NCI-H345 treated with DMSO at 0.1 percent for 48 hours (cell line): ENCODE measurements around the gene DDTL.
"Not testable (repeated sequence)": the region's sequence is repeated elsewhere in the genome, so short reads cannot be mapped to it uniquely, and the experiment has no call there.

Experiments
- DNase-seq: peaks from one replicate; lab custom pipeline; 2025; ENCODE audit not compliant: unreplicated experiment; lab: John Stamatoyannopoulos, UW

DDTL gene

DNA sequence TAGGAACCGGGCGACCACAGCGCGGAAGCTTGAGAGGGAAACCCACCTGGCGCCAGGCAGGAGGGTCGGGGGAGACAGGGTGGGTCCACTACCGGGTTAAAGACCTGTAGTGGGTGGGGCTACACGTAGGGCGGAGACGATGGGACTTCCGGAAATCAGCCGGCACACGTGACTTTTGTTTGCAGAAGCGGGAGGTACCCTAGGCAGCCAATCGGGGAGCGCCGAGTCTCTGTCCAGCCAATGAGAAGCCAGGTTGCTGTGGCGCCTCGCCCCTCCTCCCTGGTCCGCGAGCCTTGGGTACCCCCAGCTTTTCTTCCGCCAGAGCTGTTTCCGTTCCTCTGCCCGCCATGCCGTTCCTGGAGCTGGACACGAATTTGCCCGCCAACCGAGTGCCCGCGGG, at the start of gene DDTL:
Gene DDTL, plus strand, starts transcription at position 321 of the 400 bp plus-strand sequence. Its CDS starts 27 bp downstream, at position 348.
- DNase-seq: not testable (repeated sequence)

DNA sequence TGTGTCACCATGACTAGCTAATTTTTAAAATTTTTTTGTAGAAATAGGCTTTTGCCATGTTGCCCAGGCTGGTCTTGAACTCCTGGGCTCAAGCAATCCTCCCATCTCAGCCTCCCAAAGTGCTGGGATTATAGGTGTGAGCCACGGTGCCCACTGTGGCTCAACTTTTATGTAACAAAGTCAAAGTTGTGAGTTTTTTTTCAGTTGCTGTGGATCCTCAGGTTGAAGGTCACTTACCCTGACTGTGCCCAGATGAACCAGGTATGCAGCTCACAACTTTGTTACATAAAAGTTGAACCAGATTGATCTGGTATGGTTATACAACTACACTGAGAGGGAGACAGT, 46.4 kb upstream of the DDTL start:
- DNase-seq: not testable (repeated sequence)

DNA sequence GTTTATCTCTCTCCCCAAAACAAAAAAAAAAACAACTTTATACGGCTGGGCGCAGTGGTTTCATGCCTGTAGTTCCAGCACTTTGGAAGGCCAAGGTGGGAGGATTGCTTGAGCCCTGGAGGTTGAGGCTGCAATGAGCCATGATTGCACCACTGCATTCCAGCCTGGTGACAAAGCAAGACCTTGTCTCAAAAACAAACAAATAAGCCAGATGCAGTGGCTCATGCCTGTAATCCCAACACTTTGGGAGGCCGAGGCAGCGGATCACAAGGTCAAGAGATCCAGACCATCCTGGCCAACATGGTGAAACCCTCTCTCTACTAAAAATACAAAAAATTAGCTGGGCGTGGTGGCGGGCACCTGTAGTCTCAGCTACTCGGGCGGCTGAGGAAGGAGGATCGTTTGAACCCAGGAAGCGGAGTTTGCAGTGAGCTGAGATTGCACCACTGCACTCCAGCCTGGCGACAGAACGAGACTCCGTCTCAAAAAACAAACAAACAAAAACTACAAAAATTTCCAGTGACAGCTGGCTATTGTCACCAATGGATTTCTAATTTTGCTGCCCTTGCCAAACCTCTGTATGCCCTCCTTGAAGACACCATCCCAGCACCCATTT, 45.0 kb upstream of the DDTL start:
- not testable (repeated sequence) for DNase-seq

DNA sequence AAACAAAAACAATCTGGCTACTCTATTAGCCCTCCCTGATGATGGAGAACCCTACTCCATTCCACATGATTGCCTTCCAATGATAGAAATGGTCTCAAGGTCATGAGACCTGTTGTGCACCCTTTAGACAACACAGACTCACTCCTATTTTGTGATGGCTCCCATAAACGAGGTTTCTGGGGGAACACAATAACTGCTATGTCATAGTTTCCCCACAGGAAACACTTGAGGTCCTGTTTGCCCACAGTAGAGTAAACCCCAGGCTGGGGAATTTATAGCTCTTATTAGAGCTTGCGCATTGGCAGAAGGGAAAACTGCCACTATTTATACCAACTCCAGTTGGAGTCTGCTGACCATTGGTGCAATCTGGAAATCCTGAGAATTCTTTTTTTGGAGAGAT, 43.8 kb upstream of the DDTL start:
- no peak for DNase-seq

DNA sequence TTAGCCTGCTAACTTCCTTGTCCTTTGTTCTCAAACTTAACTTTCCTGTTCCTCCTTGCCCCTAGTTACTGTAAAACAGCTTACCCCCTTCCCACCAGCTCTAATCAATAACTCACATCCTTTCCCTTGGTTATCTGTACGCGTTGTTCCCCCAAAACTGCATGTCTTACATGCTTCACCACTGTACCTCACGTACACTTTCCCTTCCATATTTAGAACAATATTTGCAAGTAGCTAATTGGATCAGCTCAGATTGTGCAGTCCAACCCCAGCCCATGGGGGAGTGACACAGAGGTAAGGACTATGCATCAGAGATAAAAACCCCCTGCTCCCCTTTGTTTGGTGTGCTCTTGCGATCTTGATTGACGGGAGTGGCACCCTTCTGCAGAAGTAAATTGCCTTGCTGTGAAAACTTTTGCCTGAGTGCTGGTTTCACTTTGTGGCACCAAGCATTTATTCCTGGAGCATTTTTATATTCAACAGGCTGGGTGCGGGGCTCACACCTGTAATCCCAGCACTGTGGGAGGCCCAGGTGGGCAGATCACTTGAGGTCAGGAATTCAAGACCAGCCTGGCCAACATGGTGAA, 41.6 kb upstream of the DDTL start:
- DNase-seq: no peak

DNA sequence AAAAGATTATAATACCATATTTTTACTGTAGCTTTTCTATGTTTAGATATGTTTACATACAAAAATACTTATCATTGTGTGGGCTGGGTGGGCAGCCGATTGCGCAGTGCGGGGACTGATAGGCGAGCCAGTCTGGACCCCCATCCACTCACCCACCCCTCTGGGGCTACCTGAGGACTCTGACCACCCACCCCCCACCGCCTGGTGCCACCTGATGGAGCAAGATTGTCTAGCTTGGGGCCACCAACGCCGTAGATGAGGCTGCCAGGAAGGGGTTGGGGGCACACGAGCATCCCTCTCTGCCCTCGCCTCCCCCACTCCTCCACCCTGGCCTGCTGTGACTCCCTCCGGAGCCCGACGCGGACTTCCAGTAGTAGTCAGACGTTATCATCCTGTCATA, 40.1 kb upstream of the DDTL start:
- DNase-seq: no peak

DNA sequence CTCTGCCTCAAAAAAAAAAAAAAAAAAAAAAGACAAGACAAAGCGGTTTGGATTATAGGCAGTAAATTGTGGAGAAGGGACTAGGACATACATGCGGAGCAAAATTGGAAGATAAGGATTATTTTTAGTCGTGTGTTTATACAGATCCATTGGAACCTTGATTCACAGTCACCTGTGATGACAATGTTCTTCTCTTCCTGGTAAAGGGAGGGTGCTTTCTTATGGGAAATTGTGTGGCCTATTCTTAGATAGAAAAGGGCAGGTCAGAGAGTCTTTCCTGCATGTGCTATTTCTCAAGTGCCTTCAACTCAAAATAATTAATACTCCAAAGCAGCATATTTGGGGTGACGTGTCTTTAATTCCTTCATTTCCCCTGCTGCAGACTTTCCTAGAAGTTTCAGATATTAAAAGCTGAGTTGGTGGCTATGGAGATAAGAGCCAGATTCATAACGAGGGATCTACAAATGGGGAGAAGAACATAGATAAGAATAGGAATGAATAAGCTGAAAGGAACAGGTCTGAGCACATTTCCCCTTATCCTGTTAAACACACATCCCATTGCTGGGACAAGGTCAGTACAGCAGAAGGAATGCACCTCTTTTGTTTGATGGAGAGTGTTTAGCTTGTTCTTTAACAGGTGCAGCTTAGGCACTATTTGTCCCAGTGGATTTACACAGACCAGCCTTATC, 28.2 kb upstream of the DDTL start:
- peak; percentile 7 for DNase-seq

DNA sequence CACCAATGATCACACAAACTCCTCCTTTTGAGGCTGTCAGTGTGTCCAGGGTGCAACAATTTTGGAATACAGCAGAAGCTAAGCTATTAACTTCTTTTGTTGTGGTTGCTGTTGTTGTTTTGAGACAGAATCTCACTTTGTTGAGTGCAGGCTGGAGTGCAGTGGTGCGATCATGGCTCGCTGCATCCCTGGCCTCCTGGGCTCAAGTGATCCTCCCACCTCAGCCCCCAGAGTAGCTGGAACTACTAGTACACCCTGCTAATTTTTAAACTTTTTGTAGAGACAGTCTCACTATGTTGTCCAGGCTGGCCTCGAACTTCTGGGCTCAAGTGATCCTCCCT, 27.7 kb upstream of the DDTL start:
- DNase-seq: no peak

DNA sequence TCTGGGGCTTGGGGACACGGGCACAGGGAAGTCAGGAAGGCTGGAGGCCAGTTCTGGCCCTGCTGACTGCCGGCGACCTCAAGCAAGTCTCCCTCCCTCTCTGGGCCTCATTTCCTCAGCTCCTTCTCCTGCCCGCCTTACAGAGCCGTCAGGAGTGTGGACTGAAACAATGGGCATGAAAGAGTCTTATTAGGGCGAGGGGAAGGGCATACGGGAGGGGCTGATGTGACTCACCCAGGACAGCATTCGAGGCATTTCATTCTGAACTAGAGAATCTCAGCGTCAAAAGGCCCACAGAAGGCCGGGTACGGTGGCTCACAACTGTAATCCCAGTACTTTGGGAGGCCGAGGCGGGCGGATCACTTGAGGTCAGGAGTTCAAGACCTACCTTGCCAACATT, 26.5 kb upstream of the DDTL start:
- not testable (repeated sequence) for DNase-seq

DNA sequence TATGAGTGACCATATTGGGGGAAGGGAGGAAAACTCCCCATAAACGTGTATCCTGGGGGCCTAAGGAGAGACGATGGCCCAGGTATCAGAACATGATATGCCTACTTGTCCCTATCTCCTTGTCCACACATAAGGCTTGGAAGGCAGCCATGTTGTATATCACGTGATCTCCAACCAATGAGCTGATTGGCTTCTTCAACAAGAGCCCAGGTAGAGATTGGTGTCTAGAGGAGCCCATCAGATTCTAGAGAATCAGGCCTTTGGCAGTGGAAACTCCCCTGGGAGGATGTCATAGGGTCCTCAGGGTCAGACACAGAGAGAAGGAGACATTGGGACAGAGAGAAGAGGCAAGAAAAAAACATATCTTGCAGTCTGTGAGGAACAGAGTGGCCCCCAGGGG, 19.3 kb upstream of the DDTL start:
- not testable (repeated sequence) for DNase-seq

DNA sequence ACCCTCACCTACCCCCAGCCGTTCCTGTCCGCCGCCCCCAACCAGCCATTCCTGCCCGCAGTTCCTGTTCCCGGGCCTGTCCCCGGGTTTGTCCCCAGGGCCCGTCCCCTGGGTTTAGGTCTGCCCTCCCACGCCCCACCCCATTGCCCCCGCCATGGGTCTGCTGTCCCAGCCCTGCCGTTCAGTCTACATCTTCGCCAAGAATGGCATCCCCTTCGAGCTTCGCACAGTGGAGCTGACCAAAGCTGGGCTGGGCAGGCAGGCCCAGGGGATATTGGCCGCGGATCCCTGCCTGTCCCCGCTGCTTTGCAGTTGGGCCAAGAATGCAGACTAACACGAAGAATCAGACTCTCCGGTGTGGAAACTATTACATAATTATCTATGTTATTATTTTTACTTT, 16.9 kb upstream of the DDTL start:
- not testable (repeated sequence) for DNase-seq

DNA sequence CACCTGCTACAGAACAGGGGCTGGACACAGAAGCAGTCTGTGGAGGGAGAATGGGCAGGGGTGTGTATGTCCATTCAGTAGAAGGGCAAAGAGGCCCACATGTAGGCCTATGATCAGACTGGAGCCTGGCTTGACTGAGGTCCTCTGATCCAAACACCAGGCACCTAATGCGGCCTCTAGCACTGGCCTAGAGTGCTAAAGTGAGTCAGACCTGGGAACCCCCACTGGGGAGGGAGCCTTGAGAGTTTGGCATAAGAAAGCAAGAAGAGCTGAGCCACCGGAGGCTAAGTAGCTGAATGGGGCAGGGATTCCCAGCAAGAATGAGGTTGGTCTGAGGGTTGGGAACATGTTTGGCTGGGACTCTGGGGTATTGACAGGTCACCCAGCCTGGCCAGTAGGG, 15.3 kb upstream of the DDTL start:
- DNase-seq: not testable (repeated sequence)

DNA sequence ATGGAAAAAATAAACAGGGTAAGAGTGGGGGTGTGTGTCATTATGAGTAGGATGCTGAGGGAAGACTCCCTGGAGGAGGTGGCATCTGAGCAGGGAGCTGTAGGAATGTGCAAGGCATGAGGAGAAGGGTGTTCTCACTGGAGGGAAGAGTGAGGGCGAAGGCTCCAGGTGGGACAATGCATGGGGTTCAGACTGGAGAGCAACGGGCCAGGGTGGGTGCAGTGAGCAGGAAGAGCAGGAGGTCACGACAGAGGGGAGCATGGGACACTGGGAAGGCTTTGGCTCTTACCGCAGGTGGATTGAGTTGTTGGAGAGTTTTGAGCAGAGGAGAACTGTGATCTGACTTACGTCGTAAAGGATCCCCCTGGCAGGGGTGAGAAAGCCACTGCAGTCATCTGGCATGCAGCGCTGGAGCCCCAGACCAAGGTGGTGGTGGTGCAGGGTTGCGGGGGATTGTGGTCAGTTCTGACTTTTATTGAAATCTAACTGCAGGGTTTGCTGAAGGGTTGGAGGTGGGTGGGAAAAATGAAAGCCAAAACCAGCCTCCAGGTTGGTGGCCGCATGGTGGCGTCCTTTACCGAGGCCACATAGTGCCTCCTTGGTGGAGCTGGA, 13.8 kb upstream of the DDTL start:
- DNase-seq: not testable (repeated sequence)

DNA sequence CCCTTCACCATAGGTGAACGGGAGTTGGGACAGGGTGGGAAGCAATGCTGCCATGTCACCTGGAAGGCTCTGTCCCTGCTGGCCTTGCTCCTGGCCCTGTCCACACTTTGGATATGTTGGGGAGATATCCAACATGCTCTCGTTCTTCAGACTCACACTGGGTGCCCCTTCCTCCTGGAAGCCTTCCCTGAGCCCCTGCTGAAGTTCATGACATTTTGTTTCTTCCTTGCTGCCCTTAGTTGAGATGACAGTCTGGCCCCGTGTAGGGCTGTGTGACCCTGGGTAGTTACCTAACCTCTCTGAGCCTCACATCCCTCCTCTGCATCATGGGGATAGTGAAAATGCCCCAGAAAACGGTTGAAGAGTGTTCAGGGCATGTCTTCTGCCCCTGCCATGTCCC, 13.2 kb upstream of the DDTL start:
- not testable (repeated sequence) for DNase-seq

DNA sequence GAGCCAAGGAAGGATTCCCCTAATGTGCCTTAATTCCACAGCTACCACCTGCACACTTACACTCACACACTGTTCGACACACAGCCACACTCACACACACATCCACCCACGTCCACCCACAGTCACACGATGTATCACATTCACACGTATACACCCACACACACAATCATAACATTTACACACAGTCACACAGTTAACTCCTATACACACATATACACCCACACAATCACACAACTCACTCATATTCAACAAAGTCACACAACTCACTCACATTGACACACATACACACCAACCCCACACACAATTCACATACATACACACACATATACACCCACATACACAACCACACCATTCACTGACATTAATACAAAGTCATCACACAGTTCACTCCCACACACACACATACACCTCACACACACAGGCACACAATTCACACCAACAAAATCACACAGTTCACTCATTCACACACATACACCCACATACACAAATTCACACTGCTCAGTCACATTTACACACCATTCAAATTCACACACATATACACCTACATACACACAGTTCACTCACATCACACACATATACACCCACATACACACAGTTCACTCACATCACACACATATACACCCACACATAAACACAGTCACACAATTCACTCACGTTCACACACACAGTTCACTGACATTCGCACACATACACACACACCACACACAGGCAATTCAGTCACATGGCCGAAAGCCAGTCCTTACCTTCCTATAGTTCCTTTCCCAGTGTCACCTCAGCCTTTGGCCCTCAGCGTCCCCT, 12.3 kb upstream of the DDTL start:
- DNase-seq: not testable (repeated sequence)

DNA sequence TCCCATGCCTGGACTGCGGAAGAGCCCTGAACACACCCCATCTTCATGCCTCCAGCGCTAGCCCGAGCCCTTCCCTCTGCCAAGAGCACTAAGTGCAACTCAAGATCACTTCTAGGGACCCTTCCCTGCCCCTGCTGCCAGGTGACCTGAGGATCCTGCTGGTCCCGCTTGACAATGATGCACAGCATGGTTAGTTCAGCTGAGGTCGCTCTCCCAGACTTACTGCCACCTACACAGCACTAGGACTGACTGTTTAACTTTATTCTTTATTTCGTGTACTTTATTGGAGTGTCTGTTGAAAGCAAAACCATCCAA, 11.7 kb upstream of the DDTL start:
- not testable (repeated sequence) for DNase-seq

DNA sequence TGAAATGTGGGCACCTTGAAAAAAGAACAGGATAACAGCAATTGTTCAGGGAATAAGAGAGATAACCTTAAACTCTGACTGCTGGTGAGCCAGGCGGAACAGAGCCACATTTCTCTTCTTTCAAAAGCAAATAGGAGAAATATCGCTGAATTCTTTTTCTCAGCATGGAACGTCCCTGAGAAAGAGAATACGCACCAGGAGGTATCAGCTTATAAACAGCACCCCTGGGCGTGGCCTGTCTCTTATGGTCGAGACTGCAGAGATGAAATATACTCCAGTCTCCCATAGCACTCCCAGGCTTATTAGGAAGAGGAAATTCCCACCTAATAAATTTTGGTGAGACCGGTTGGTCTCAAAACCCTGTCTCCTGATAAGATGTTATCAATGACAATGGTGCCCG, 10.8 kb upstream of the DDTL start:
- not testable (repeated sequence) for DNase-seq

DNA sequence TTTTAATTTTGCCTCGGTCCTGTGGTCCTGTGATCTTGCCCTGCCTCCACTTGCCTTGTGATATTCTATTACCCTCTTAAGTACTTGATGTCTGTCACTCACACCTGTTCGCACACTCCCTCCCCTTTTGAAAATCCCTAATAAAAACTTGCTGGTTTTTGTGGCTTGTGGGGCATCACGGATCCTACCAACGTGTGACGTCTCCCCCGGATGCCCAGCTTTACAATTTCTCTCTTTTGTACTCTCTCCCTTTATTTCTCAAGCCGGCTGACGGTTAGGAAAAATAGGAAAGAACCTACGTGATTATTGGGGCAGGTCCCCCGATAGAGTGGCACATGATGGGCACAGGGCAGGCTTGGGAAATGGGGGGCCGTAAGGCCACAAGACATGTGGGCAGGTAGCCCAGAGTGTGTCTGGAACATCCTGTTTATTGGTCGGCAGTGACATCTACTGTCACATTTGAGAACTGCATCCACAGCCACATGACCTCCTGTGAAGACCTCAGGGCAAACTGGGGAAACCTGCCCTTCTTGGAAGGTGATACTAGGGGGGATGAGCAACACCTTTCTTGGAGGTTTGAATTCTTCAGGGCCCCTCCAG, 10.3 kb upstream of the DDTL start:
- DNase-seq: peak; percentile 58

DNA sequence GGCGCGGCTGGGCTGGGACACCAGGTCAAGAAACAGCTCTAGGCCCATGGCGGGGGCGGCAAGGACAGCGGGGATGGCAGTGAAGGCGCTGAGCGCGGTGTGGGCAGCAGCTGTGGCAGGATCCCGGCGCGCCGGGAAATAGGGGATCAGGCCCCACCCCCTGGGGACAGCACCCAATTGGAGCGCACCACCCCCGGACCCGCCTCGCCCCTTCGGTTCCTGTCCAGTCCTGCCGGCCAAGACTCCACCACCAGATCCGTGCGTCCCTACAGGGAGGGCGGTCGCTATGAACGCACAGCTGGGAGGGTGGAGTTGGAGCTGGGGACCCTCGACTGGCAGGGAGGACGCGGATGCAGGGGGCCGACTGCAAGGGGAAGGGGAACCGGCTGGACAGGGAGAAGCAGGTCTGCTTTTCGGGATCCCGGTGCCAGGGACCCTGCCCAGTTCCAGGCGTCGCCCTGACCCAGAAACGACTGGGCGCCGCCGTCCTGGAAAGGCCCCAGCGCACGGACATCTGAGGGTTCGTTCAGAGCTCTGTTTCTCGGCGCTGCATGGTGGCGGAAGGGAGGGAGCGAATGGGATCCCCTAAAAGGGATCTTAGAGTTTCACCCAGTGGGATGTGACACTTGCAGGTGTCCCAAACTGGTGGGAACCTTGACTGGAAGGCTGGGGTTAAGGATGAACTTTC, 5.5 kb upstream of the DDTL start, which contains the start of gene GSTT2B:
Gene GSTT2B, minus strand, starts transcription at position 112 of the 688 bp plus-strand sequence. Its CDS starts 64 bp downstream, at position 48.
- DNase-seq: not testable (repeated sequence)

DNA sequence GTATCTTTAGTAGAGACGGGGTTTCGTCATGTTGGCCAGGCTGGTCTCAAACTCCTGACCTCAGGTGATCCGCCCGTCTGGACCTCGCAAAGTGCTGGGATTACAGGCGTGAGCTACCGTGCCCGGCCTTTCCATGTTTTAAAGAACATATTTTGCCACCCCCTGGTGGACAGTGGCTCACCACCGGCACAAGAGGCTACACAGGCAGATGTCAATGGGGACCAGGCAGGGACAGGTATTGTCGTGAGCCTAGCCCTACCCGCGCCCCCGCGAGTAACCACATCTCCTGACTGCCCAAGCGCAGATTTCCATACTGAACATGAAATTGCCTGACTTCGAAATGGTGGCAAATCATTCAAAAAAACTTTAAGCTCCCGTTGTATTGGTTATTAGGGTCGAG, 594 bp upstream of the DDTL start:
- DNase-seq: not testable (repeated sequence)
